ENCODE measurements around the gene ERRFI1. TPM values are rescaled to one million over a fixed set of nuclear protein-coding genes. Genes with fewer than 3 reads are reported as not detected.
A peak's percentile ranks its signal among the peaks of the same experiment; 100 is the strongest.
"Not testable (repeated sequence)": the region's sequence is repeated elsewhere in the genome, so short reads cannot be mapped to it uniquely, and the experiment has no call there.

ERRFI1 gene
- total RNA-seq, 1 experiment from 2014 or later = 83.0 TPM

DNA sequence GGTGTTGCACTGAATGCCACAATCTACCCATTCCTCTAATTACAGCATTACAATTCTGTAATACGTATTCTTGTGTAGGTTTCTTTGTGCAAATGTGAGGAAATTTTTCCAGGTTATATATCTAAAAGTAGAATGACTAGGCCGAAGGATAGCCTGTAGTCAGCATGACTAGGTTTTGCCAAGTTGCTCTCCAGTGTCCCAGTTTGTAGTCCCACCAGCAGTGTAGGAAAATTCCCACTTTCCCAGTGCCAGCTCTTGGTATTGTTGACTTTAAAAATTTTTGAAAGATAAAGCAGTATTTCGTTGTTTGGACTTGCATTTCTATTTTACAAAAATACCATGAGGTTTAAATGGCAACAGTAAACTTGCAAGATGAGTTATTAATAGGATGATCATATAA, 61.6 kb downstream of the ERRFI1 start:
- H3K27me3 Mint-ChIP-seq (ENCODE audit: unreplicated experiment) = no peaks in the 10 kb centered on the region
- peaks cover 8% of the 10 kb centered on the region for H3K4me1 Mint-ChIP-seq (ENCODE audit: low read depth, unreplicated experiment)
- DNase-seq = no peak
- peaks cover 49% of the 10 kb centered on the region for H3K36me3 Mint-ChIP-seq (ENCODE audit: insufficient read depth, unreplicated experiment)
- CTCF ChIA-PET = no interaction called here
- no peak for TF ChIP-seq CTCF (IDR thresholded peaks at IDR 0.05; ENCODE audit: unreplicated experiment)
- H3K9me3 Mint-ChIP-seq (ENCODE audit: low read depth, unreplicated experiment) = no peaks in the 10 kb centered on the region
- intact Hi-C loops (cut with micrococcal nuclease; ENCODE audit: unreplicated experiment) = no loop called here
- H3K27ac Mint-ChIP-seq (ENCODE audit: unreplicated experiment) = no peak overlapping the region
- TSS peak; percentile 4 for BruUV-seq (replicated peaks)
- H3K4me3 Mint-ChIP-seq (ENCODE audit: low read depth, unreplicated experiment) = no peak overlapping the region

GRCh38 chr1:7963841-7964240, 62.3 kb downstream of the ERRFI1 start:
- peak overlapping the region; percentile 84 for H3K27ac Mint-ChIP-seq (ENCODE audit: unreplicated experiment)
- H3K27me3 Mint-ChIP-seq (ENCODE audit: unreplicated experiment); H3K4me1 Mint-ChIP-seq (ENCODE audit: low read depth, unreplicated experiment); BruUV-seq (replicated peaks); intact Hi-C loops (cut with micrococcal nuclease; ENCODE audit: unreplicated experiment); H3K4me3 Mint-ChIP-seq (ENCODE audit: low read depth, unreplicated experiment); CTCF ChIA-PET; DNase-seq; H3K9me3 Mint-ChIP-seq (ENCODE audit: low read depth, unreplicated experiment): not testable (repeated sequence)
- peaks cover 47% of the 10 kb centered on the region for H3K36me3 Mint-ChIP-seq (ENCODE audit: insufficient read depth, unreplicated experiment)

DNA sequence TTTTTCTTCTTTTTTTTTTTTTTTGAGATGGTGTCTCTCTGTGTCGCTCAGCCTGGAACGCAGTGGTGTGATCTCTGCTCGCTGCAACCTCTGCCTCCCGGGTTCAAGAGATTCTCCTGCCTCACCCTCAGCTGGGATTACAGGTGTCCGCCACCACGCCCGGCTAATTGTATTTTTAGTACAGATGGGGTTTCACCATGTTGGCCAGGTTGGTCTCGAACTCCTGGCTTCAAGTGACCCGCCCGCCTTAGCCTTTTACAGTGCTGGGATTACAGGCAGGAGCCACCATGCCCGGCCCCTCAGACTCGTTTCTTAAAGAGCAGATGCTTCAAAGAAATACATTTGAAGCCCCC, 62.8 kb downstream of the ERRFI1 start:
- Mint-ChIP-seq H3K27ac (ENCODE audit: unreplicated experiment) (peak overlapping the region; percentile 84), H3K36me3 (ENCODE audit: insufficient read depth, unreplicated experiment) (peaks cover 45% of the 10 kb centered on the region)
- H3K27me3 Mint-ChIP-seq (ENCODE audit: unreplicated experiment); BruUV-seq (replicated peaks); H3K4me1 Mint-ChIP-seq (ENCODE audit: low read depth, unreplicated experiment); intact Hi-C loops (cut with micrococcal nuclease; ENCODE audit: unreplicated experiment); H3K4me3 Mint-ChIP-seq (ENCODE audit: low read depth, unreplicated experiment); H3K9me3 Mint-ChIP-seq (ENCODE audit: low read depth, unreplicated experiment); DNase-seq; CTCF ChIA-PET: not testable (repeated sequence)

GRCh38 chr1:7962636-7963377, 63.3 kb downstream of the ERRFI1 start:
- no peaks in the 10 kb centered on the region for H3K9me3 Mint-ChIP-seq (ENCODE audit: low read depth, unreplicated experiment)
- CTCF ChIA-PET = interaction anchor here (0.6 kb wide), 1 partner anchor 325 kb away, joined by 7 read pairs; no protein-coding TSS in a partner anchor
- H3K36me3 Mint-ChIP-seq (ENCODE audit: insufficient read depth, unreplicated experiment) = peaks cover 45% of the 10 kb centered on the region
- no peaks in the 10 kb centered on the region for H3K27me3 Mint-ChIP-seq (ENCODE audit: unreplicated experiment)
- intact Hi-C loops (cut with micrococcal nuclease; ENCODE audit: unreplicated experiment) = no loop called here
- H3K4me1 Mint-ChIP-seq (ENCODE audit: low read depth, unreplicated experiment) = peaks cover 8% of the 10 kb centered on the region
- BruUV-seq (replicated peaks) = no TSS peak
- no peak for DNase-seq
- H3K27ac Mint-ChIP-seq (ENCODE audit: unreplicated experiment) = peak overlapping the region; percentile 95
- H3K4me3 Mint-ChIP-seq (ENCODE audit: low read depth, unreplicated experiment) = peak overlapping the region; percentile 99
- no peak for TF ChIP-seq CTCF (IDR thresholded peaks at IDR 0.05; ENCODE audit: unreplicated experiment)

- Mint-ChIP-seq H3K27me3 (ENCODE audit: unreplicated experiment) (no peaks in the 10 kb centered on the region), H3K27ac (ENCODE audit: unreplicated experiment) (peak overlapping the region; percentile 95), H3K4me1 (ENCODE audit: low read depth, unreplicated experiment) (peaks cover 4% of the 10 kb centered on the region), H3K4me3 (ENCODE audit: low read depth, unreplicated experiment) (peak overlapping the region; percentile 99), H3K36me3 (ENCODE audit: insufficient read depth, unreplicated experiment) (peaks cover 42% of the 10 kb centered on the region), H3K9me3 (ENCODE audit: low read depth, unreplicated experiment) (no peaks in the 10 kb centered on the region)
- no peak for DNase-seq
- TF ChIP-seq CTCF (IDR thresholded peaks at IDR 0.05; ENCODE audit: unreplicated experiment) = no peak
- TSS peak; percentile 38 for BruUV-seq (replicated peaks)
- intact Hi-C loops (cut with micrococcal nuclease; ENCODE audit: unreplicated experiment) = no loop called here
- CTCF ChIA-PET = interaction anchor here (1.0 kb wide), 1 partner anchor 13 kb away, joined by 4 read pairs; no protein-coding TSS in a partner anchor
Measured at GRCh38 chr1:7962014-7962335, 64.1 kb downstream of the ERRFI1 start.

Other genes starting within 250 kb of the ERRFI1 start
- gene PER3, start 242.0 kb downstream of the ERRFI1 start, total RNA-seq (2022) = 3.7 and 3.8 TPM in 2 replicates
- gene UTS2, start 173.2 kb downstream of the ERRFI1 start, total RNA-seq (2022) = not detected in 2 replicates
- gene TNFRSF9, start 85.5 kb downstream of the ERRFI1 start, total RNA-seq (2022) = 0.42 and 0.44 TPM in 2 replicates
- gene PARK7, start 64.6 kb downstream of the ERRFI1 start, total RNA-seq (2022) = 207 and 209 TPM in 2 replicates